ENCODE data around the gene ABLIM1.

GRCh38 chr10:114540236-114540635 lies 117.8 kb downstream of the ABLIM1 start:
- TF ChIP-seq CTCF (IDR thresholded peaks at IDR 0.05) (no peak), EP300 (IDR thresholded peaks at IDR 0.05) (no peak)
